Measurements from ENCODE around the gene CPVL. TPM values are rescaled to one million over a fixed set of nuclear protein-coding genes. Genes with fewer than 3 reads are reported as not detected.

CPVL gene
- total RNA-seq, 1 donor: 0.36 TPM

DNA sequence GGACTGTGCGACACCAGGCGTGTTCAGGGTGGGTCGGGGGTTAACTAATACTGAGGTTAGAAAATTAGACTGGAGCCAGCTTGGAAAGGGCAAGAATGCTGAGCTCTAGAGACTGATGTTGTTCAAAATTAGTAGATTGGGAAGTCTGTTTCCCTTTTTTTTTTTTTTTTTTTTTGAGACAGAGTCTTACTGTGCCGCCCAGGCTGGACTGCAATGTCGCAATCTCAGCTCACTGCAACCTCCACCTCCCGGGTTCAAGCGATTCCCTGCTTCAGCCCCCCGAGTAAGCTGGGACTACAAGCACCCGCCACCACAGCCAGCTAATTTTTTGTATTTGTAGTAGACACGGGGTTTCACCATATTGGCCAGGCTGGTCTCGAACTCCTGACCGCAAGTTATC, 2.7 kb upstream of the CPVL start:
- Histone ChIP-seq H2AFZ (ENCODE audit: low read length) (no peak overlapping the region), H3K4me1 (ENCODE audit: insufficient read depth, low read length) (no peaks in the 10 kb centered on the region), H3K4me2 (ENCODE audit: insufficient read depth, low read length) (no peak overlapping the region), H3K27ac (ENCODE audit: low read depth, low read length) (no peak overlapping the region), H3K9me3 (ENCODE audit: low read depth, low read length) (no peaks in the 10 kb centered on the region), H3K27me3 (ENCODE audit: insufficient read depth, low read length) (peaks cover 46% of the 10 kb centered on the region), H3K36me3 (ENCODE audit: insufficient read depth, low read length) (no peaks in the 10 kb centered on the region), H4K20me1 (ENCODE audit: insufficient read depth, low read length) (no peaks in the 10 kb centered on the region), H3K4me3 (ENCODE audit: insufficient read depth, low read length) (no peak overlapping the region), H3K79me2 (ENCODE audit: insufficient read depth, low read length) (no peaks in the 10 kb centered on the region)
- no peak for DNase-seq (ENCODE audit: insufficient read length, low spot score, missing footprints)
- TF ChIP-seq, protein P1, sequence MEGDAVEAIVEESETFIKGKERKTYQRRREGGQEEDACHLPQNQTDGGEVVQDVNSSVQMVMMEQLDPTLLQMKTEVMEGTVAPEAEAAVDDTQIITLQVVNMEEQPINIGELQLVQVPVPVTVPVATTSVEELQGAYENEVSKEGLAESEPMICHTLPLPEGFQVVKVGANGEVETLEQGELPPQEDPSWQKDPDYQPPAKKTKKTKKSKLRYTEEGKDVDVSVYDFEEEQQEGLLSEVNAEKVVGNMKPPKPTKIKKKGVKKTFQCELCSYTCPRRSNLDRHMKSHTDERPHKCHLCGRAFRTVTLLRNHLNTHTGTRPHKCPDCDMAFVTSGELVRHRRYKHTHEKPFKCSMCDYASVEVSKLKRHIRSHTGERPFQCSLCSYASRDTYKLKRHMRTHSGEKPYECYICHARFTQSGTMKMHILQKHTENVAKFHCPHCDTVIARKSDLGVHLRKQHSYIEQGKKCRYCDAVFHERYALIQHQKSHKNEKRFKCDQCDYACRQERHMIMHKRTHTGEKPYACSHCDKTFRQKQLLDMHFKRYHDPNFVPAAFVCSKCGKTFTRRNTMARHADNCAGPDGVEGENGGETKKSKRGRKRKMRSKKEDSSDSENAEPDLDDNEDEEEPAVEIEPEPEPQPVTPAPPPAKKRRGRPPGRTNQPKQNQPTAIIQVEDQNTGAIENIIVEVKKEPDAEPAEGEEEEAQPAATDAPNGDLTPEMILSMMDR (IDR thresholded peaks at IDR 0.05; ENCODE audit: extremely low read depth, low read depth, low read length): no peak

DNA sequence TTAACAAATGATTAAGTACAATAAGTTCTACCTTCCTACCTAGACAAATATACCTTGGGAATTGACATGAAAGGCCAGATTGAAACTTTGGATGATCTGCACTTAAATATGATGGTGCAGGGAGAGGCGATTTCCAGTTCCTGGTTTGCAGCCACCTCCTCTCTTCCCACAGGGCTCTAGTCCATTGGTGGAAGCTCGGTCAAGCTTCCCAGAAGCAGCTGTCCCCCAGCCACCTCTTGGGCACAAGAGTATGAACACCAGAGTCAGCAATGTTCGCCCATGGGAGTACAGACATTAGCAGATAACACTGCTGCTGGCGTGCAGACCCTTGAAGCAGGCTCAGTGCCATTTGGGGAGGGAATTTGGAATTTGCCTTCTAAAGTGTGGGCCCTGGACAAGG, 1.5 kb upstream of the CPVL start:
- H3K4me2 ChIP-seq (ENCODE audit: insufficient read depth, low read length): no peak overlapping the region
- no peaks in the 10 kb centered on the region for H3K36me3 ChIP-seq (ENCODE audit: insufficient read depth, low read length)
- TF ChIP-seq, protein P1 (IDR thresholded peaks at IDR 0.05; ENCODE audit: extremely low read depth, low read depth, low read length): no peak
- H3K4me3 ChIP-seq (ENCODE audit: insufficient read depth, low read length): no peak overlapping the region
- no peaks in the 10 kb centered on the region for H3K4me1 ChIP-seq (ENCODE audit: insufficient read depth, low read length)
- peaks cover 54% of the 10 kb centered on the region for H3K27me3 ChIP-seq (ENCODE audit: insufficient read depth, low read length)
- no peak overlapping the region for H3K27ac ChIP-seq (ENCODE audit: low read depth, low read length)
- H3K79me2 ChIP-seq (ENCODE audit: insufficient read depth, low read length): no peaks in the 10 kb centered on the region
- no peaks in the 10 kb centered on the region for H3K9me3 ChIP-seq (ENCODE audit: low read depth, low read length)
- no peak overlapping the region for H2AFZ ChIP-seq (ENCODE audit: low read length)
- DNase-seq (ENCODE audit: insufficient read length, low spot score, missing footprints): no peak
- no peaks in the 10 kb centered on the region for H4K20me1 ChIP-seq (ENCODE audit: insufficient read depth, low read length)

DNA sequence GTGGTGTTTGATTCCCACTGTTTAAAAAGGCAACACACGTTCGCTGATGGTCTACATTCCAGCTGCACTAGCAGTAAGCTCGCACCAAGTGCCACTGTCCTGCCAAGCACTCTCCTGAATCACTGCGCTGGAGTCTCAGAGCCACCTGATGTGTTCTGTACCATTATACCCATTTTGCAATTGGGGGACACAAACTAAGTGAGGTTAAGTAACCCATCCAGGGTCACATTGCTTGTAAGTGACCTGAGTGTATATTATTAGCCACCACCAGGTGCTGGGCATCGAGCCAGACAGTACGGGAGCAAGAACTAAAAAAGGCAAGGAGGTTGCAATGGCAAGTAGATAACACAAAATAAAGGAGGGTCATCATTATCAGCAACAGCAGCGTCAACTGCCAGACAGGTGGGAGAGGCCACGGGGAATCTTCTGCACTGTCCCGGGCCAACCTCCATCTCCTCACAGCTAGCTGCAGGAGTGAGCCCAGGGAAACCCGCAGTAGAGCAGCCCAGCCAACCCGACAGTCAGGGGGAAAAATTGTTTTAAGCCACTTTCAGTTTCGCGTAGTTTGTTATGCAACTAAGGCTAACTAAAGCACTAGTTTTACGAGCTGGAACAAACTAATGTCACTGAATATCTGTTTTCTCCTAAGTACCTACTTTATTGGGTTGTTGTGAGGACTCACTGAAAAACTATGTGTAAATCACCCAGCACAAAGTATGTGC, 712 bp upstream of the CPVL start:
- no peaks in the 10 kb centered on the region for H3K4me1 ChIP-seq (ENCODE audit: insufficient read depth, low read length)
- TF ChIP-seq, protein P1 (IDR thresholded peaks at IDR 0.05; ENCODE audit: extremely low read depth, low read depth, low read length): no peak
- no peaks in the 10 kb centered on the region for H3K36me3 ChIP-seq (ENCODE audit: insufficient read depth, low read length)
- no peak overlapping the region for H3K4me3 ChIP-seq (ENCODE audit: insufficient read depth, low read length)
- H3K27me3 ChIP-seq (ENCODE audit: insufficient read depth, low read length): peaks cover 55% of the 10 kb centered on the region
- no peaks in the 10 kb centered on the region for H3K79me2 ChIP-seq (ENCODE audit: insufficient read depth, low read length)
- no peak overlapping the region for H2AFZ ChIP-seq (ENCODE audit: low read length)
- no peaks in the 10 kb centered on the region for H3K9me3 ChIP-seq (ENCODE audit: low read depth, low read length)
- H3K4me2 ChIP-seq (ENCODE audit: insufficient read depth, low read length): peak overlapping the region; percentile 1
- H3K27ac ChIP-seq (ENCODE audit: low read depth, low read length): no peak overlapping the region
- H4K20me1 ChIP-seq (ENCODE audit: insufficient read depth, low read length): no peaks in the 10 kb centered on the region
- no peak for DNase-seq (ENCODE audit: insufficient read length, low spot score, missing footprints)

DNA sequence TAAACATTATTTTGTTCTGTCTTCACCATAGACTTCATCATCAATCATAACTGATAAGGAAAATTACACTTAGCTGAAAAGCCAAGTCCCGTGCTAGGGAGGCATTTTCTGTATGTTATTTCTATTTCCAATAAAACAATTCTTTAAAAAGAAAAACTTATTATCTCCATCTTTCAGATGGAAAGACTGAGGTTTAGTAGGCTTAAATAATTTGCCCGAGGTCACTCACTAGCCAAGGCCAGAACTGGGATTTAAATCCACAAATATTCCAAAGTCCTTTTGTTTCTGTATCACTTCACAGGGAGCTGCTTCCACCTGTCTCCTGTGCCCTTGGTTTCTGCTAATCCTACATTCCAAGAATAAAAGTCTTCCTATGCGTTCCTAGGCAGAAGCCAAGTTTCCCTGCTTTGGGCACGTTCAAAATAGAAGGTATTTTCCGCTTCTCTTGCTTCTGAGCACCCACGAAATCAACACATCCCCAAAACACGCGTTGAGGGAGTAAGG, 732 bp downstream of the CPVL start:
- Histone ChIP-seq H2AFZ (ENCODE audit: low read length) (no peak overlapping the region), H3K4me2 (ENCODE audit: insufficient read depth, low read length) (no peak overlapping the region), H3K27me3 (ENCODE audit: insufficient read depth, low read length) (peaks cover 53% of the 10 kb centered on the region), H3K79me2 (ENCODE audit: insufficient read depth, low read length) (no peaks in the 10 kb centered on the region), H3K9me3 (ENCODE audit: low read depth, low read length) (no peaks in the 10 kb centered on the region), H3K4me1 (ENCODE audit: insufficient read depth, low read length) (no peaks in the 10 kb centered on the region), H4K20me1 (ENCODE audit: insufficient read depth, low read length) (no peaks in the 10 kb centered on the region), H3K4me3 (ENCODE audit: insufficient read depth, low read length) (no peak overlapping the region), H3K36me3 (ENCODE audit: insufficient read depth, low read length) (no peaks in the 10 kb centered on the region), H3K27ac (ENCODE audit: low read depth, low read length) (no peak overlapping the region)
- TF ChIP-seq, protein P1 (IDR thresholded peaks at IDR 0.05; ENCODE audit: extremely low read depth, low read depth, low read length): no peak
- DNase-seq (ENCODE audit: insufficient read length, low spot score, missing footprints): no peak

Data from osteoblast (primary cell).